GM19043 (cell line): ENCODE results near the gene CHAC1.

Source experiments
- ATAC-seq: cut with Tn5 transposase; IDR thresholded peaks from one replicate; pipeline ENCODE4 v1.9.1; 2021; ENCODE audit warnings: low read depth; ENCODE audit not compliant: unreplicated experiment

CHAC1 gene

GRCh38 chr15:40922608-40923005 lies 30.7 kb upstream of the CHAC1 start:
- ATAC-seq, result no peak

DNA sequence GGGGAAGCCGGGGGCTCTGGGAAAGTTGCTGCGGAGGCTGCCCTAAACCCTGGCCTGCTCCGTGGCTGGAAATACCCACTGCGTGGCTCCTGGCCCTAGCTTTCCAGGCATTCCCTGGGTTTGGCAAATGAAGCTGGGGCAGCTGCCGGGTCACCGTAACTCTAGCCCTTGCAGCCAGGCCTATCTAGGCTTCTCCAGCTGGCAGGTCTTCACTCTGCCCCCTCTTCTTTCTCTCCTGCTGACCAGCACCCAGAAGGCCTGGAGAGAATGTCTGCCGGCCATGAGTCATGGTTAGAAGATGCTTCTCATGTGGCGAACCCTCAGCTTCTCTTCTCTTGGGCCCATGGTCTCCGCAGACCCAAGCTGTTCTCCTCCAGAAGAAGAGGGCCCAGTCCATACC lies 29.7 kb upstream of the CHAC1 start:
- ATAC-seq, result no peak

GRCh38 chr15:40925495-40925862 lies 27.8 kb upstream of the CHAC1 start:
- no peak for ATAC-seq

GRCh38 chr15:40925863-40926658 lies 27.2 kb upstream of the CHAC1 start:
- ATAC-seq, result no peak

DNA sequence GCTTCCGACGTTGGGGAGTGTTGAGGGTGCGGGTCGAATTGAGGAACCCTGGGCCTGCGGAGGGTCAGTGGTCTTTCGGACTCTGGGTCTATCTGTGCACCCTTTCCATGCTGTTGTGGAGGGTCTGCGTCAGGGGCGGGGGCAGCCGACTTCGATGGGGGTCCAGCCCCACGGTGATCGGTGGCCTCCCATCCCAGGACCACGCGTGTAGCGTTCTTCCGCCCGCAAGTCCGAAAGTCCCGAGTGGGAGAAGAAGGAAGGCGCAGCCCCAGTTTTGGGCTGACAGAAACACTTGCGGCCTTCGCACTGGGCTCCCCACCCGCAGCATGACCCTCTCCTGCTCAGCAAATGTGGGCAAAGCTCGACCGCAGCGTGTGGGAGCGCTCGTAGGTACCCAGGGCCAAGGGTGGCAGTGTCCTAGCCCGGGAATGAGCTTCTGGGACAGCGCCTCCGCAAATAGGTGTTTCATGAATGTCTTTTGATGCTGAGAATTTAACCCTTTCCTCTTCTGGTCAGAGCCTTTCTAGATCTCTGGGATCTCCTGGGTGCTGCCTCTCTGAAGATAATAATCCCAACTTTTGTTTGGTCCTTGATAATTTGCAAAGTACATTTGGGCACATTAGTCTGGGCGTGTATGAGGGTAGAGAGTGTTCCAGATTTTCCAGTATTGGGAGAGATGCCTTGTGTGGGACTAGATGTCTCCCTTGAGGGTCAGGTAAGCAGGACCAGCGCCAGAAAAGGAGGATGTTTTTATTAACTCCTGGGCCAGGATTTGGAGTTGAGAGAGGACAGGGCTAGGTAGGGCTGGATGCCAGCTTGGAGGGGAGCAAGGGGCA lies 26.4 kb upstream of the CHAC1 start:
- no peak for ATAC-seq

- no peak for ATAC-seq
Measured at GRCh38 chr15:40927495-40927872, 25.8 kb upstream of the CHAC1 start.

- no peak for ATAC-seq
Measured at GRCh38 chr15:40927873-40928806, 25.1 kb upstream of the CHAC1 start.

GRCh38 chr15:40928821-40929659 lies 24.2 kb upstream of the CHAC1 start, which contains the start of gene DLL4:
Gene DLL4 (plus strand): TSS chr15:40929340. CDS start chr15:40929669, 329 bp downstream.
- no peak for ATAC-seq

DNA sequence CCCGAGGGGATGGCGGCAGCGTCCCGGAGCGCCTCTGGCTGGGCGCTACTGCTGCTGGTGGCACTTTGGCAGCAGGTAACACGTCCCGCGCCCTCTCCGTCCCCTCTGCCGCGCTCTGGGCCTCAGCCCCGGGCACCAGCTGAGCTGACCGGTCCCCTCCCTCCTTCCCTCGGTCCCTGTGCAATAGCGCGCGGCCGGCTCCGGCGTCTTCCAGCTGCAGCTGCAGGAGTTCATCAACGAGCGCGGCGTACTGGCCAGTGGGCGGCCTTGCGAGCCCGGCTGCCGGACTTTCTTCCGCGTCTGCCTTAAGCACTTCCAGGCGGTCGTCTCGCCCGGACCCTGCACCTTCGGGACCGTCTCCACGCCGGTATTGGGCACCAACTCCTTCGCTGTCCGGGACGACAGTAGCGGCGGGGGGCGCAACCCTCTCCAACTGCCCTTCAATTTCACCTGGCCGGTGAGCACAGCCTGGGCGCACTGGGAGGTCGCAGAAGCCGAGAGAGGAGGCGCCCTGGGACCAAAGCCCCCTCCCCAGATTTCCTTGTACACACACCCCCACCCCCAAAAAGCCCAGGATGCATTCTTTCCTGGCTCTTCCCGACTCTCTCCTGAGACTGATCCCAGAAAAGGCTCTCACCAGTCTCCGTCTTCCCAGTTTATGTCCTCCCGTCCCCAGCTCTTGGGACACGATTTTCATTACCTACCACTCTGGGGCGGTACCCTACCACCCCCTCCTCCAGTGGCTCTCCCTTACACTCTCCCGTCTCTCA lies 23.4 kb upstream of the CHAC1 start:
- no peak for ATAC-seq

- no peak for ATAC-seq
Measured at GRCh38 chr15:40930430-40931299, 22.6 kb upstream of the CHAC1 start.

GRCh38 chr15:40931300-40932142 lies 21.8 kb upstream of the CHAC1 start:
- ATAC-seq, result no peak

DNA sequence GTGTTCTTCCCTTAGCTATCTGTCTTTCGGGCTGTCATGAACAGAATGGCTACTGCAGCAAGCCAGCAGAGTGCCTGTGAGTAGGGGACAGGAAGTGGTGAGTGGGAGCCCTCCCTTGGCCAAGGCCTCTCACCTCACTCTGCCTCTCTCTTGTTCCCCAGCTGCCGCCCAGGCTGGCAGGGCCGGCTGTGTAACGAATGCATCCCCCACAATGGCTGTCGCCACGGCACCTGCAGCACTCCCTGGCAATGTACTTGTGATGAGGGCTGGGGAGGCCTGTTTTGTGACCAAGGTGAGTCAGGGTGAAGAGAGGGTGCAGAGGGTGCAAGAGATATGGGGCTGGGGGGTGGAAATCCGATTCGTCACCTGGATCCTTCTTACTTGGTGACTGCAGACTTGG lies 21.1 kb upstream of the CHAC1 start:
- ATAC-seq, result no peak

DNA sequence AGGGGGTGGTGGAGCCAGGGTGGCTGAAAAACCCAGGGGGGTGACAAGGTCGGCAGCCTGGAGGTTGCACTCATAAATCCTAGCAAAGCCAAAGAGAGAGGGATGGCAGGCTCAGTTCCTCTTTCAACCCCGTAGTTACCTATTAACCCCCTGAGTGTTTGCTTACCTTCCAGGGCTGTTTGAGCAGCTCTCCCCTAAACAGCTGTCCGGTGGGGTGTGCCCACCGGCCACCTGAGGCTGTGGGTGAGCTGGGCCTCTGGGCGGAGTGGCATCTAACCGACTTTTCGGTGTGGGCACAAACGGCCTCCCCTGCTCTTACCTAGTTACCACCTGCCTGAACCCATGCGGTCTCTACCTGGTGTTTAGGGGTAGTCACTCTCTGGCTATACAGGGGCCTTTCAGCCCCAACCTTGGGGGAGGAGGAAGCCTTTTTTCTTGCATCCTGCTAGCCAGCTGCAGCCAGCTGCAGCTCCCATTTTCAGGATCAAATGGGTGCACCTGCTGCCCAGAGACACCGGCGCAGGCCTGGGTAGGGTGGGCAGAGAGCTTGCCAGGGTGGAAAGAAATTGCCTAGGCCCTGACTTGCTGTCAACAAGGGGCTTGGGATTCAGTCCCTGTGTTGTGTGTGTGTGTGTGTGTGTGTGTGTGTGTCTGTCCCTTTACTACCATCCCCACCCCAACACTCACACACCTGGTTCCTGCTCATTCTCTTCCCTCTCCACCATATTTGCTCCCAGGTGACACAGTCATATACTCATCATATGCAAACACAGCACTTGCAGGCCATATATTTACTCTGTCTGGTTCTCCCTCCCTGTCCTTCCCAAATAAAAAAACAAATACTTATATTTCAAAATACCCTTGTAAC lies 20.4 kb upstream of the CHAC1 start:
- no peak for ATAC-seq

GRCh38 chr15:40933517-40933902 lies 19.8 kb upstream of the CHAC1 start:
- ATAC-seq, result no peak

DNA sequence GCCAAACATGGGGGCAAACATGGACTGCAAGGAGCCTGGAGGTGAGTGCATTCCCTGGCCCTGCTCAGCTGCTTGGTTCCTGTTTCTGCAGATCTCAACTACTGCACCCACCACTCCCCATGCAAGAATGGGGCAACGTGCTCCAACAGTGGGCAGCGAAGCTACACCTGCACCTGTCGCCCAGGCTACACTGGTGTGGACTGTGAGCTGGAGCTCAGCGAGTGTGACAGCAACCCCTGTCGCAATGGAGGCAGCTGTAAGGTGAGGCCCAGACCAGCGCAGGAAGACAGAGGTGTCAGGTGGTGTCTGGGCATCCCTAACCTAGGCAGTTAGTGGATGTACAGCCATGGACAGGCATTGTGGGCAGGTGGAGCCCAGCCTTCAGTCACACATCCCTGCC lies 18.8 kb upstream of the CHAC1 start:
- ATAC-seq, result no peak

DNA sequence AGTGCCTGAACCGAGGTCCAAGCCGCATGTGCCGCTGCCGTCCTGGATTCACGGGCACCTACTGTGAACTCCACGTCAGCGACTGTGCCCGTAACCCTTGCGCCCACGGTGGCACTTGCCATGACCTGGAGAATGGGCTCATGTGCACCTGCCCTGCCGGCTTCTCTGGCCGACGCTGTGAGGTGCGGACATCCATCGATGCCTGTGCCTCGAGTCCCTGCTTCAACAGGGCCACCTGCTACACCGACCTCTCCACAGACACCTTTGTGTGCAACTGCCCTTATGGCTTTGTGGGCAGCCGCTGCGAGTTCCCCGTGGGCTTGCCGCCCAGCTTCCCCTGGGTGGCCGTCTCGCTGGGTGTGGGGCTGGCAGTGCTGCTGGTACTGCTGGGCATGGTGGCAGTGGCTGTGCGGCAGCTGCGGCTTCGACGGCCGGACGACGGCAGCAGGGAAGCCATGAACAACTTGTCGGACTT lies 17.0 kb upstream of the CHAC1 start:
- ATAC-seq, result no peak
